ENCODE results near the gene FCHSD2.
"Not testable (repeated sequence)": the region's sequence is repeated elsewhere in the genome, so short reads cannot be mapped to it uniquely, and the experiment has no call there.

The FCHSD2 gene

GRCh38 chr11:72924568-72925190 lies 217.4 kb downstream of the FCHSD2 start:
- DNase-seq (ENCODE audit: low read depth): no peak

- DNase-seq (ENCODE audit: low read depth): no peak
Measured at GRCh38 chr11:72921028-72921716, 220.9 kb downstream of the FCHSD2 start.

DNA sequence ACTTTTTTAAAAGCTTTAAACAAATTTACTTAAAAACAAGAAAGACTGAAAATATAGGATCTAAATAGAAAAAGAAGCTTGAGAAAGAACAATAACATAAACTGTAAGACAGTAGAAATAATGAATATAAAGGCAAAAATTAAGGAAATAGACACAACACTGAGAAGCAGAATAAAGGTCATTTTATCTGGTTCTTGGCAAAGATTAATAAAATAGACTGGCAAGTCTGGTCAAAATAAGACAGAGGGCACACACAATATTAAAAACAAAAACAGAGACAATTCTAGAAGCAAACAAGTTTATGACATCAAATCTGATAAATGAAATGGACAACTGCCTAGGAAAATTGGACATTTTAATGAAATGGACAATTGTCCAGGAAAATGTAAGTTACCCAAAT lies 222.1 kb downstream of the FCHSD2 start:
- no peak for DNase-seq (ENCODE audit: low read depth)

DNA sequence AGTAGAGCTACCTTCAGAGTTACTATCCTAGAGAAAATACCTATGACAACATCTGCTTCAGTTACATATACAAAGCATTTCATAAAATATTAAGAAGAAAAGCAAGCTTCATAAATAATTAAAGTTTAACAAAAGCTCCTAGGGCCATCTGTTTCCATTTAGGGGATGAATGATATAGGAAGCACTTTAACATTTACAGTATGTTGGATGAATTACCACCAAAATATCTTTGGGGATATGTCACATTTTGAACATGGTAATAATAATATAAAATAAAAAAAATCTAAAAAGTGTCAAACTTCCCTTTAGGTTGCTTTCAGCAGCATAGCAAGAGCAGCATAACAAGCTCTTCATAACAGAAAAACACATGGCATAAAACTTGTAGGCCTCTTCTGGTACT lies 223.3 kb downstream of the FCHSD2 start:
- DNase-seq (ENCODE audit: low read depth): no peak

- no peak for DNase-seq (ENCODE audit: low read depth)
Measured at GRCh38 chr11:72912253-72912652, 229.9 kb downstream of the FCHSD2 start.

DNA sequence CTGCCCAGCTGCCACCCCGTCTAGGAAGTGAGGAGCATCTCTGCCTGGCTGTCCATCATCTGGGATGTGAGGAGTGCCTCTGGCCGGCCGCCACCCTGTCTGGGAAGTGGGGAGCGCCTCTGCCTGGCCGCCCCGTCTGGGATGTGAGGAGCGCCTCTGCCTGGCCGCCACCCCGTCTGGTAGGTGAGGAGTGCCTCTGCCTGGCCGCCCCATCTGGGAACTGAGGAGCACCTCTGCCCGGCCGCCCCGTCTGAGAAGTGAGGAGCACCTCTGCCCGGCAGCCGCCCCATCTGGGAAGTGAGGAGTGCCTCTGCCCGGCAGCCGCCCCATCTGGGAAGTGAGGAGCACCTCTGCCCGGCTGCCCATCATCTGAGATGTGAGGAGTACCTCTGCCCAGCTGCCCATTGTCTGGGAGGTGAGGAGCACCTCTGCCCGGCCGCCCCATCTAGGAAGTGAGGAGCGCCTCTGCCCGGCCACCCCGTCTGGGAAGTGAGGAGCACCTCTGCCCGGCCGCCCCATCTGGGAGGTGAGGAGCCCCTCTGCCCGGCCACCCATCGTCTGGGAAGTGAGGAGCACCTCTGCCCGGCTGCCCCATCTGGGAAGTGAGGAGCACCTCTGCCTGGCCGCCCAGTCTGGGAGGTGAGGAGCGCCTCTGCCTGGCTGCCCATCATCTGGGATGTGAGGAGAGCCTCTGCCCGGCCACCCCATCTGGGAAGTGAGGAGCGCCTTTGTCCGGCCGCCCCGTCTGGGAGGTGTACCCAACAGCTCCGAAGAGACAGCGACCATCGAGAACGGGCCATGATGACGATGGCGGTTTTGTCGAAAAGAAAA lies 232.3 kb downstream of the FCHSD2 start:
- not testable (repeated sequence) for DNase-seq (ENCODE audit: low read depth)

GRCh38 chr11:72908032-72908676 lies 234.0 kb downstream of the FCHSD2 start:
- DNase-seq (ENCODE audit: low read depth): no peak

- no peak for DNase-seq (ENCODE audit: low read depth)
Measured at GRCh38 chr11:72904016-72904415, 238.1 kb downstream of the FCHSD2 start.

DNA sequence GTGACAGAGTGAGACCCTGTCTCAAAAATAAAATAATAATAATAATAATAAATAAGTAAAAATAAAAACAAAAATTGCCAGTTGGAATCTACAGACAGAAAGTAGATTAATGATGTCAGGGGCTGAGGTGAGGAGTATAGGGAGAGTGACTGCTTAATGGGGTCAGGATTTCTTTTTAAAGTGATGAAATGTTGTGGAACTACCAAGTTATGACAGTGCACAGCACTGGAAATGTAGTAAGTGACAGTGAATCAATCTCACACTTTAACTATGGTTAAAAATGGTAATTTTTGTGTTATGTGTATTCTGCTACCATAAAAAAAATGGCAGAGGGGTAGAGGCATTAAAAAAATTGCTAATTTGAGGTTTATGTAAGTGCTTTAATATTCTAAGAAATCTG lies 240.7 kb downstream of the FCHSD2 start:
- no peak for DNase-seq (ENCODE audit: low read depth)

GRCh38 chr11:72900013-72900412 lies 242.1 kb downstream of the FCHSD2 start:
- no peak for DNase-seq (ENCODE audit: low read depth)

DNA sequence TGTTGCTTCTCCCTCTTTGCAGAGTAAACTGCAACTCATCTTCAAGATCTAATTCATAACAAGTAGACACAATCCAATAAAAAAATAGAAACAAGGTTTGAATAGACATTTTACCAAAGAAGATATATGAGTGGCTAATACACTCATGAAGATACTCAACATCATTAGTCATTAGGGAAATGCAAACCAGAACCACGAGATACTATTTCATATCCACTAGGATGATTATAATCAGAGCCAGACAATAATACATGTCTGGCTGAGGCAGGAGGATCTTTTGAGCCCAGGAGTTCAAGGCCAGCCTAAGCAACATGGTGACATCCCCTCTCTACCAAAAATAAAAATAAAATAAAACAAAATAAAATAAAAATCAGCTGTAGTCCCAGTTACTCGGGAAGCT lies 242.9 kb downstream of the FCHSD2 start:
- DNase-seq (ENCODE audit: low read depth): no peak

DNA sequence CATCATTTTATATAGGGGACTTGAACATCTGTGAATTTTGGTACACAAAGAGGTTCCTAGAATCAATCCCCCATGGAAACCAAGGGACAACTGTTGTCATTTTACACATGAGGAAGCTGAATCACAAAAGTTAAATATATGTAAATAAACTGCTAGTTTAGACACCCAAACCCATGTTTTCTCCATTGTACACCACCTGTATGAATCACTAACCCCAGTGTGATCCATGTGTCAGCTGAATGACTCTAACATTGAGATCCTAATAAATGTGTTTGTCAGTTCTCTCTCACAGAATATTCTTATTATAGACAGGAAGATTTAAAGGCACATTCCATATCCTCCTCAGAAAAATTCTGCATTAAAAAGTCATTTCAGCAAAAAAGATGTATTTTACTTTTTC lies 244.6 kb downstream of the FCHSD2 start:
- no peak for DNase-seq (ENCODE audit: low read depth)

- no peak for DNase-seq (ENCODE audit: low read depth)
Measured at GRCh38 chr11:72896431-72896830, 245.7 kb downstream of the FCHSD2 start.

DNA sequence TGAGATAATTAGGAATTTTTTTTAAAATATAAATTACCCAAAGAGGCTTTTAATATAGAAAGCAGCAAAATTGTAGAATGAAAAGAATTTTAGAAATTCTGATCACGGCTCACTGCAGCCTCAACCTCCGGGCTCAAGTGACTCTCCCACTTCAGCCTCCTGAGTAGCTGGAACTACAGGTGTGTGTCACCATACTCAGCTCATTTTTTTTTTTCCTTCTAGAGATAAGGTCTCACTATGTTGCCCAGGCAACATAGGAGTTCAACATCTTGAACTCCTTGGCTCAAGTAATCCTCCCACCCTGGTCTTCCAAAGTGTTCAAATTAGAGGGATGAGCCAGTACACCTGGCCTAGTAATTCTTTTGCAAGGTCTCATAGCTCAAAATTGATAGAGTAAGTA lies 251.2 kb downstream of the FCHSD2 start:
- DNase-seq (ENCODE audit: low read depth): no peak

- no peak for DNase-seq (ENCODE audit: low read depth)
Measured at GRCh38 chr11:72886619-72887018, 255.5 kb downstream of the FCHSD2 start.

GRCh38 chr11:72885749-72886609 lies 256.1 kb downstream of the FCHSD2 start:
- no peak for DNase-seq (ENCODE audit: low read depth)

GRCh38 chr11:72876147-72876546 lies 266.0 kb downstream of the FCHSD2 start:
- DNase-seq (ENCODE audit: low read depth): no peak

DNA sequence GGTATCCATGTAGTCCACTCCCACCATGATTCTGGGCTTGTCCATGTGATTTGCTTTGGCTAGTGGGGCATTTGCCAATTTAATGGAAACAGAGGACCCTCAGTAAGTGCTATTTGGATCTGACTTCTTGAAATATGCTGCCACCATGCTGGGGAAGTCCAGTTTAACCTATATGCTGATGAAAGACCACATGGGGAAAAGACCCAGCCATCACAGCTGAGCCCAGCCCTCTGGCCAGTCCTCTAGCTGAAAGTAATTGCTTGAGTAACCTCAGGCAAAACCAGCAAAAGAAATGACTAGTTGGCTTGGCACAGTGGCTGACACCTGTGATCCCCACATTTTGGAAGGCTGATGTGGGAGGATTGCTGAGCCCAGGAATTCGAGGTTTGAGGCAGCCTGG lies 266.4 kb downstream of the FCHSD2 start:
- no peak for DNase-seq (ENCODE audit: low read depth)

DNA sequence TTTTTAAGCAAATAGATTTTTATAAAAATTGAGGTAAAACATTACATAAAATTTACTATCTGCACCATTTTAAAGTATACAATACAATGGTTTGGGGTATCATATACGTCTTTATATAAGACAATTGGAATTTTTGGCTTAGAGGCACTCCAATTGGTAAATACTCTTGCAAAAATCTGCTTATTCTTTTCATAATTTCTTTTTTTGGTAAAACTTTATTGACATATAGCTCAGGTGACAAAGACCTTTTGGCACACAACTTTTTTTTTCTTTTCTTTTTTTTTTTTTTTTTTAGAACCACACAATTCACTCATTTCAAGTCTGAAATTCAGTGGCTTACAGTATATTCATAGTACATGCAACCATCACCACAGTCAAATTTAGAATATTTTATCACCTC lies 270.1 kb downstream of the FCHSD2 start:
- no peak for DNase-seq (ENCODE audit: low read depth)

DNA sequence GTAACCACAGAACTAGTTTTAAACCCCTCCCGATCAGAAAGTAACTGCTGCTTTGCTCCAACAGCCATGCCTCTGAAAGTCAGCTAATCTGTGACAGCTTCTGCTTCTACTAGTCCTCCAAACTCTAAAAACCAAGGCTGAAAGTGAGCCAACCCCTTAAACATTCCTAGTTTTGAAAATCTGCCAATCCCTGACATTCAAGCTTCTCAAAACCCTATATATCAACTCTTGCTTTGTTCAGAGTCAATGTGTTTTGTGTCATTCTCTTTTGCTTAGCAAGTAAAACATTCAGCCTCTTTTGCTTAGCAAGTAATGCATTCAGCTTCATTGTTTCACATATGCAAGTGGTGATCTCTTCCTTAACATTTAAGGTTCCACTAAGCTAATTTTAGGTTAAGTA lies 271.0 kb downstream of the FCHSD2 start:
- DNase-seq (ENCODE audit: low read depth): no peak

DNA sequence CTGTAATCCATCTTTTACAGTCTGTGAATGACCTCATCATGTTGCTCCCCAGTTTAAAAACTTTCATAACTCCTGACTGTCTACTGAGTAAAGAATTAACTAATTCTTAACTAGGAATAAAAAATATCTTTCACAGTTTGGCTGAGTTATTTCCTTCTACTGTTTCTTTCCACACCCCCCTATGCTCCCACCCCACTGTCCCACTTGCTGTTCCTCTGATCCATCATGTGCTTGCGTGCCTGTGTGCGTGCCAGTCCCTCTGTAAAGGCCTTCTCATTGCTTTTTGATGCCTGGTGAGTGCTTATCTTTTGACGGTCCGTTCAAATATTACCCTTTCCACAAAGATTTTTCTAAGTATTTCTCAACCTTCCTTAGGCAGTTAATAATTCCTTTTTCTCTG lies 272.3 kb downstream of the FCHSD2 start:
- no peak for DNase-seq (ENCODE audit: low read depth)

- DNase-seq (ENCODE audit: low read depth): no peak
Measured at GRCh38 chr11:72867970-72868369, 274.1 kb downstream of the FCHSD2 start.
